ENCODE data around the gene DENND1A. TPM values are rescaled to one million over a fixed set of nuclear protein-coding genes. Genes with fewer than 3 reads are reported as not detected.

DENND1A gene
- total and polyA plus RNA-seq, 2 donors from 2014 or later = 16.3 to 19.6 TPM

DNA sequence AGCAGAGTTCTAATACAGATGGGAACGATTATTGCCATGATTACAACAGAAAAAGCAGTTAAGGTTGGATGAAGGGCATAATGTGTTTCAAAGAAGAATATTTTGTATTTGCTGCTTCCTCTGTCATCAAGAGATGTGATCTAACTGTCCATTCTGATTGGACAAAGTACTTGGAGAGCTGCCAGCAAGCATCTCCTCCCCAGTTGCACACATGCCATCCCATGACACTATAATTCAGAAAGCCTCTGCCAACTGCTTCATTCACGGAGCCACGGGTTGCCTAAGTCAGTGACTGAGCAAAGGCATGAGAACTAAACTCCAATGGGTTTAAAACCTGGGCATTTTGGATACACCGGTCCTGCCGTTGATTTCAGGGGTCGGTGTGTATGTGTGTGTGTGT lies 320.1 kb downstream of the DENND1A start:
- TF ChIP-seq, protein P1, sequence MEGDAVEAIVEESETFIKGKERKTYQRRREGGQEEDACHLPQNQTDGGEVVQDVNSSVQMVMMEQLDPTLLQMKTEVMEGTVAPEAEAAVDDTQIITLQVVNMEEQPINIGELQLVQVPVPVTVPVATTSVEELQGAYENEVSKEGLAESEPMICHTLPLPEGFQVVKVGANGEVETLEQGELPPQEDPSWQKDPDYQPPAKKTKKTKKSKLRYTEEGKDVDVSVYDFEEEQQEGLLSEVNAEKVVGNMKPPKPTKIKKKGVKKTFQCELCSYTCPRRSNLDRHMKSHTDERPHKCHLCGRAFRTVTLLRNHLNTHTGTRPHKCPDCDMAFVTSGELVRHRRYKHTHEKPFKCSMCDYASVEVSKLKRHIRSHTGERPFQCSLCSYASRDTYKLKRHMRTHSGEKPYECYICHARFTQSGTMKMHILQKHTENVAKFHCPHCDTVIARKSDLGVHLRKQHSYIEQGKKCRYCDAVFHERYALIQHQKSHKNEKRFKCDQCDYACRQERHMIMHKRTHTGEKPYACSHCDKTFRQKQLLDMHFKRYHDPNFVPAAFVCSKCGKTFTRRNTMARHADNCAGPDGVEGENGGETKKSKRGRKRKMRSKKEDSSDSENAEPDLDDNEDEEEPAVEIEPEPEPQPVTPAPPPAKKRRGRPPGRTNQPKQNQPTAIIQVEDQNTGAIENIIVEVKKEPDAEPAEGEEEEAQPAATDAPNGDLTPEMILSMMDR (IDR thresholded peaks at IDR 0.05; ENCODE audit: borderline replicate concordance, extremely low read depth, insufficient read depth) = no peak
- Histone ChIP-seq H3K4me3 (ENCODE audit: low read length in 3 of 3) (no peak overlapping the region), H3K4me1 (ENCODE audit: control insufficient read depth in 2 of 3, insufficient read depth in 2 of 3, low read depth in 1 of 3, low read length in 3 of 3) (peaks cover 2 to 27% (median 9%) of the 10 kb centered on the region in 3 donors), H3K36me3 (ENCODE audit: control insufficient read depth in 2 of 3, insufficient read depth in 3 of 3, low read length in 3 of 3) (no peaks in the 10 kb centered on the region), H3K27ac (ENCODE audit: low read depth in 2 of 2, low read length in 2 of 2) (no peak overlapping the region), H3K27me3 (ENCODE audit: control insufficient read depth, insufficient read depth, low read length) (no peaks in the 10 kb centered on the region), H3K9me3 (ENCODE audit: control insufficient read depth in 2 of 3, insufficient read depth in 1 of 3, low read length in 3 of 3) (no peaks in the 10 kb centered on the region), H3K9ac (ENCODE audit: low read length in 3 of 3) (no peak overlapping the region)
- intact Hi-C loops (cut with DNase I) = no loop called here
- DNase-seq (no peak), FAIRE-seq (no peak)

DNA sequence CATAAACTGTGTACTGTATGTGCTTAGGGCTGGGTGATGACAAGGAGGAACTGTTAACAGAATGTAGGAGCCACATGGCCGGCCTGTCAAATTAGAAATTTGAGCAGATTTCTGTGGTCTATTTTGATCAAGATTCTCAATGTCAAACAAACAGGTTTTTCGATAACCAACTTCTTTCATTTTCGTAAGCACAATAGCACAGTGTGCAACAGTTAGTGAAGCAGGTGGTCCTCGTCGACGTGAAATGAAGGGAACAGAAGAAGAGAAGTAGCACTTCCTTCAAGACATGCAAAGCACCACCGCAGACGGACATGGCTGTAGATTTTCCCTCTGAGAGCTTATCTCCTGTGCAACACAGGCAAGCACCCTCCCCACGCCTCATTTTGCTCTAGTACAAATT lies 321.8 kb downstream of the DENND1A start:
- Histone ChIP-seq H3K36me3 (ENCODE audit: control insufficient read depth in 2 of 3, insufficient read depth in 3 of 3, low read length in 3 of 3) (no peaks in the 10 kb centered on the region), H3K9ac (ENCODE audit: low read length in 3 of 3) (no peak overlapping the region), H3K27me3 (ENCODE audit: control insufficient read depth, insufficient read depth, low read length) (no peaks in the 10 kb centered on the region), H3K4me1 (ENCODE audit: control insufficient read depth in 2 of 3, insufficient read depth in 2 of 3, low read depth in 1 of 3, low read length in 3 of 3) (peaks cover 2 to 27% (median 9%) of the 10 kb centered on the region in 3 donors), H3K4me3 (ENCODE audit: low read length in 3 of 3) (no peak overlapping the region), H3K27ac (ENCODE audit: low read depth in 2 of 2, low read length in 2 of 2) (no peak overlapping the region), H3K9me3 (ENCODE audit: control insufficient read depth in 2 of 3, insufficient read depth in 1 of 3, low read length in 3 of 3) (no peaks in the 10 kb centered on the region)
- TF ChIP-seq, protein P1 (IDR thresholded peaks at IDR 0.05; ENCODE audit: borderline replicate concordance, extremely low read depth, insufficient read depth) = no peak
- intact Hi-C loops (cut with DNase I) = no loop called here
- FAIRE-seq (no peak), DNase-seq (no peak)

DNA sequence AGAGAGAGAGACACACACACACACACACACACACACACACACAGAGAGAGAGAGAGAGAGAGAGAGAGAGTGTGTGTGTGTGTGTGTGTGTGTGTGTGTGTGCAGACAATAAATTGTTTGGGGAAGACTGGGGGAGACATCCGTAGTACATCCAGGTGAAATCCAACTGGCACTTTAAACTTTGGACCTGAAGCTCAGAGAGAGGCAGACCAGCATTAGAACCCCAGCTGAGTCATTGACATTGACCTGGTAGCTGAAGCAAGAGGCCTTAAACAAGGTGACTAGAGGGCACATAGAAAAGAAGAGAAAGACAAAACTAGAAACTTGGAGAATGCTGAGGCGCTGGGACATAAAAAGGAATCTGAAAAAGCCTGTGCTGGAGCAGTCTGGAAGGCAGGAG lies 322.4 kb downstream of the DENND1A start:
- FAIRE-seq = no peak

More for the DNA sequence above, 322.4 kb downstream of the DENND1A start:
- Histone ChIP-seq H3K4me1 (ENCODE audit: control insufficient read depth in 2 of 3, insufficient read depth in 2 of 3, low read depth in 1 of 3, low read length in 3 of 3) (peaks cover 2 to 27% (median 9%) of the 10 kb centered on the region in 3 donors), H3K27me3 (ENCODE audit: control insufficient read depth, insufficient read depth, low read length) (no peaks in the 10 kb centered on the region), H3K9ac (ENCODE audit: low read length in 3 of 3) (no peak overlapping the region), H3K9me3 (ENCODE audit: control insufficient read depth in 2 of 3, insufficient read depth in 1 of 3, low read length in 3 of 3) (no peaks in the 10 kb centered on the region), H3K27ac (ENCODE audit: low read depth in 2 of 2, low read length in 2 of 2) (no peak overlapping the region), H3K36me3 (ENCODE audit: control insufficient read depth in 2 of 3, insufficient read depth in 3 of 3, low read length in 3 of 3) (no peaks in the 10 kb centered on the region), H3K4me3 (ENCODE audit: low read length in 3 of 3) (no peak overlapping the region)
- intact Hi-C loops (cut with DNase I) = no loop called here
- DNase-seq = no peak
- TF ChIP-seq, protein P1 (IDR thresholded peaks at IDR 0.05; ENCODE audit: borderline replicate concordance, extremely low read depth, insufficient read depth) = no peak

Data from kidney (tissue), 14 donors.